Measurements from ENCODE around the gene CRB1. TPM values are rescaled to one million over a fixed set of nuclear protein-coding genes. Genes with fewer than 3 reads are reported as not detected.

The CRB1 gene
- total and polyA plus RNA-seq, 2 of the 8 experiments (the other 6 are each of a cell fraction or from before 2014, with no cell fraction given): 0.03 TPM; not detected in 1

- no peaks in the 10 kb centered on the region for H4K20me1 ChIP-seq (replicated peaks in 1 of 2; ENCODE audit: control insufficient read depth in 1 of 2, insufficient read depth in 2 of 2, low read length in 2 of 2)
- no peaks in the 10 kb centered on the region for H3K23me2 ChIP-seq (ENCODE audit: low read depth, low read length)
- no peak overlapping the region for H2BK12ac ChIP-seq (ENCODE audit: low read depth, low read length)
- no peak overlapping the region for H3K27ac ChIP-seq (ENCODE audit: low read depth, low read length)
- no peak overlapping the region for H4K8ac ChIP-seq (ENCODE audit: extremely low read depth, insufficient read depth, low read length)
- H3K4me2 ChIP-seq (ENCODE audit: insufficient read depth in 1 of 2, low read depth in 2 of 2, low read length in 2 of 2): no peak overlapping the region
- no peak overlapping the region for H3K14ac ChIP-seq (ENCODE audit: insufficient read length)
- CTCF ChIA-PET (ENCODE audit: partially characterized antibody): interaction anchor here (1.5 to 3.1 kb wide), 6 partner anchors 12 to 84 kb away, joined by 3 to 10 read pairs (median 4); no protein-coding TSS in a partner anchor
- no peak overlapping the region for H2AFZ ChIP-seq (ENCODE audit: low read length)
- no peak overlapping the region for H2BK15ac ChIP-seq (ENCODE audit: low read length)
- H2BK5ac ChIP-seq (ENCODE audit: low read depth, low read length): no peak overlapping the region
- no peak overlapping the region for H4K5ac ChIP-seq (ENCODE audit: insufficient read length, low read depth, low read length)
- no peak overlapping the region for H3K18ac ChIP-seq (ENCODE audit: extremely low read depth, low read length)
- no peaks in the 10 kb centered on the region for H3K9me3 ChIP-seq (ENCODE audit: insufficient read depth in 2 of 2, low read depth in 1 of 2, low read length in 1 of 2)
- H3K4me3 ChIP-seq (ENCODE audit: extremely low read depth in 1 of 4, insufficient read depth in 2 of 4, low read depth in 3 of 4, low read length in 4 of 4): no peak overlapping the region
- WGBS, 2 experiments (ENCODE audit: extremely low coverage in 1 of 2, insufficient coverage in 1 of 2, insufficient read length in 1 of 2, insufficient replicate concordance in 2 of 2, low coverage in 1 of 2, low lambda C conversion rate in 2 of 2, missing lambda C conversion rate in 1 of 2): 90% methylated on average over 9 of the region's 9 CpGs; no CpG with 5 or more reads in 1 of the 2 experiments
- no peak overlapping the region for H2BK120ac ChIP-seq (replicated peaks; ENCODE audit: low read depth, low read length)
- H3K4me1 ChIP-seq (replicated peaks in 1 of 4; ENCODE audit: control insufficient read depth in 3 of 4, insufficient read depth in 4 of 4, low read length in 3 of 4): peaks cover 0 to 12% (median 6%) of the 10 kb centered on the region in 4 experiments; a peak in 6 of 7 replicates
- H3K4ac ChIP-seq (replicated peaks; ENCODE audit: insufficient read length, low read depth, low read length): no peak overlapping the region
- no peak overlapping the region for H4K91ac ChIP-seq (replicated peaks; ENCODE audit: insufficient read length, low read length)
- no peaks in the 10 kb centered on the region for H3K27me3 ChIP-seq (replicated peaks in 1 of 4; ENCODE audit: control insufficient read depth in 3 of 4, extremely low read depth in 1 of 4, insufficient read depth in 3 of 4, low read length in 3 of 4)
- no peaks in the 10 kb centered on the region; the same call in 1 of the 2 replicates for H3K79me1 ChIP-seq (ENCODE audit: low read depth, low read length)
- H3K56ac ChIP-seq (replicated peaks; ENCODE audit: insufficient read length, low read depth, low read length): no peak overlapping the region
- no peak overlapping the region for H2BK20ac ChIP-seq (ENCODE audit: low read length)
- no peak overlapping the region for H3K9ac ChIP-seq (replicated peaks in 1 of 4; ENCODE audit: extremely low read depth in 1 of 4, low read depth in 3 of 4, low read length in 3 of 4)
- H2AK5ac ChIP-seq (ENCODE audit: low read depth, low read length): no peak overlapping the region
- H3K36me3 ChIP-seq (ENCODE audit: control insufficient read depth in 2 of 4, insufficient read depth in 4 of 4, low read length in 3 of 4): no peaks in the 10 kb centered on the region
- FAIRE-seq (no peak), DNase-seq (ENCODE audit: low read depth in 1 of 2, low spot score in 2 of 2) (no peak)
- no peak overlapping the region for H3K23ac ChIP-seq (ENCODE audit: insufficient read length)
- H3K79me2 ChIP-seq (ENCODE audit: control insufficient read depth in 1 of 2, insufficient read depth in 2 of 2, low read length in 2 of 2): no peaks in the 10 kb centered on the region
- POLR2A ChIA-PET (ENCODE audit: partially characterized antibody): no interaction called here
- no peak for TF ChIP-seq GTF2F1 (IDR thresholded peaks at IDR 0.05; ENCODE audit: borderline replicate concordance, low read depth, low read length)
- TF ChIP-seq, protein P1, sequence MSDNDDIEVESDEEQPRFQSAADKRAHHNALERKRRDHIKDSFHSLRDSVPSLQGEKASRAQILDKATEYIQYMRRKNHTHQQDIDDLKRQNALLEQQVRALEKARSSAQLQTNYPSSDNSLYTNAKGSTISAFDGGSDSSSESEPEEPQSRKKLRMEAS (IDR thresholded peaks at IDR 0.05): no peak
- TF ChIP-seq SIX5 (IDR thresholded peaks at IDR 0.05; ENCODE audit: low read depth, low read length): no peak
- TF ChIP-seq TCF12 (IDR thresholded peaks at IDR 0.05; ENCODE audit: low read depth, low read length): no peak
- no peak for TF ChIP-seq SP4 (IDR thresholded peaks at IDR 0.05; ENCODE audit: low read length)
- no peak for TF ChIP-seq KDM1A (IDR thresholded peaks at IDR 0.05; ENCODE audit: borderline replicate concordance, low read length)
- TF ChIP-seq POLR2A (IDR thresholded peaks at IDR 0.05; ENCODE audit: control extremely low read depth in 1 of 2, low read depth in 2 of 2, low read length in 2 of 2): no peak
- no peak for TF ChIP-seq BRCA1 (IDR thresholded peaks at IDR 0.05; ENCODE audit: low read depth, low read length)
- TF ChIP-seq USF2 (IDR thresholded peaks at IDR 0.05; ENCODE audit: low read length): no peak
- TF ChIP-seq CHD1 (IDR thresholded peaks at IDR 0.05; ENCODE audit: low read depth, low read length): no peak
- no peak for TF ChIP-seq YY1 (IDR thresholded peaks at IDR 0.05; ENCODE audit: low read depth, low read length)
- TF ChIP-seq CTBP2 (IDR thresholded peaks at IDR 0.05; ENCODE audit: borderline replicate concordance, insufficient read depth, insufficient read length, low read length): no peak
- no peak for TF ChIP-seq HDAC6 (IDR thresholded peaks at IDR 0.05; ENCODE audit: low read depth, low read length)
These were observed 200.6 kb downstream of the CRB1 start for GRCh38 chr1:197468543-197469175.
